AG10803 (cell line): Measurements from ENCODE around the gene FABP7.

Source experiments
- DNase-seq: peaks from one replicate; pipeline ENCODE4 v3.0.0; 2010; ENCODE audit warnings: low read depth
- H3K4me3 ChIP-seq: 2 replicates; pipeline ENCODE4 v1.5.1; 2011; ENCODE audit warnings: mild to moderate bottlenecking, low read length, control low read depth
- TF ChIP-seq, protein P1 (sequence below): conservative IDR thresholded peaks from 2 replicates; pipeline ENCODE4 v1.5.1; 2011; ENCODE audit warnings: mild to moderate bottlenecking, low read length, control low read depth, inconsistent platforms

Gene FABP7

DNA sequence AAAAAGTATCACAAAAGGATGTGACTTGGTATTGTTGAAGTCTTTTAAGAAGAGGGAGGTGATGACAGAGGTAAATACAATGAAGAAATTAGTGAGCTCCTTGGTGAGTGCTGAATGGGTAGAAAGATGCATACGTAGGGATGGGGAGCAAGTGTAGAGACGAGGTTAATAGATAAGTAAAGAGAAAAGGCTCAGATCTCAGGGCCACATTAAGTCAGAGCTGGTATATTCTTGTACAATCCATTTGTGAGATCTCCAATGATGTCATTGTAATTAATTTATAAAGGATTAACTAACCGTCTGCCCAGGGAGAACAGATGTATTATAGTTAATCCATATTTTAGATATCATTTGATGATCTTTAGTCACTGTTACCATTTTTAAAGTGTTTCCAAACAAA lies 52.9 kb downstream of the FABP7 start:
- no peak for DNase-seq
- TF ChIP-seq, protein P1, sequence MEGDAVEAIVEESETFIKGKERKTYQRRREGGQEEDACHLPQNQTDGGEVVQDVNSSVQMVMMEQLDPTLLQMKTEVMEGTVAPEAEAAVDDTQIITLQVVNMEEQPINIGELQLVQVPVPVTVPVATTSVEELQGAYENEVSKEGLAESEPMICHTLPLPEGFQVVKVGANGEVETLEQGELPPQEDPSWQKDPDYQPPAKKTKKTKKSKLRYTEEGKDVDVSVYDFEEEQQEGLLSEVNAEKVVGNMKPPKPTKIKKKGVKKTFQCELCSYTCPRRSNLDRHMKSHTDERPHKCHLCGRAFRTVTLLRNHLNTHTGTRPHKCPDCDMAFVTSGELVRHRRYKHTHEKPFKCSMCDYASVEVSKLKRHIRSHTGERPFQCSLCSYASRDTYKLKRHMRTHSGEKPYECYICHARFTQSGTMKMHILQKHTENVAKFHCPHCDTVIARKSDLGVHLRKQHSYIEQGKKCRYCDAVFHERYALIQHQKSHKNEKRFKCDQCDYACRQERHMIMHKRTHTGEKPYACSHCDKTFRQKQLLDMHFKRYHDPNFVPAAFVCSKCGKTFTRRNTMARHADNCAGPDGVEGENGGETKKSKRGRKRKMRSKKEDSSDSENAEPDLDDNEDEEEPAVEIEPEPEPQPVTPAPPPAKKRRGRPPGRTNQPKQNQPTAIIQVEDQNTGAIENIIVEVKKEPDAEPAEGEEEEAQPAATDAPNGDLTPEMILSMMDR, result no peak
- H3K4me3 ChIP-seq, result no peak overlapping the region

DNA sequence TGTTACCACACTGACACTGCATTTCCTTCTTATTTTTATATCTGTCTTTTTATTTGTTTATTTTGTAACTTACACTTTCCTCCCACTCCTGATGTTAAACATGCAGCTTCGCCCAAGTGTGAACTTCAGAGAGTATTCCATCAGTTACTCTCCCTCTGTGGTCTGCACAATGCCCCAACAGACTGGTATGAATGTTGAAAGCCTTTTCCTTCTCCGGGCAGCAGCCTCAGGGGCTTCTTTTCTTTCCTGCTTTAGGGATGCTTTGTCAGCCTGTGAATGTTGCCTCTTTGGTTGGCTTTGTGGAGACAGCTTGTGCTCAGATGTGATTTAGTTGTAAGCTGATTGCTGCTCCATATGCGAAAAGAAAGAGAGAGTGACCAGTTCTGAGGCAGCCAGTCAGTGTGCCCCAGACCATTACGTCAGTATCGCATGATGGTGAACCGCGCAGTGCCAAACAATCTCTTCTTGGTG lies 53.5 kb downstream of the FABP7 start:
- DNase-seq, result no peak
- TF ChIP-seq, protein P1, result no peak
- H3K4me3 ChIP-seq, result no peak overlapping the region
